B cell (primary cell): ENCODE data around the gene GABRG3. TPM values are rescaled to one million over a fixed set of nuclear protein-coding genes. Genes with fewer than 3 reads are reported as not detected.

Experiments used
- ATAC-seq: fragments of 200-7000 bp; cut with Tn5 transposase; one replicate; pipeline ENCODE4 v1.10.0; 2021; ENCODE audit warnings: low read depth, mild to moderate bottlenecking, moderate number of reproducible peaks, moderate library complexity
- CTCF ChIA-PET: fragments of 350-600 bp; sonication (Branson Sonifier 250); formaldehyde crosslinking; loops from one replicate; lab custom pipeline; 2021; ENCODE audit warnings: antibody characterized with exemption, inconsistent platforms; lab: Charles Lee
- POLR2A ChIA-PET: fragments of 350-600 bp; sonication (Branson Sonifier 250); formaldehyde crosslinking; loops from one replicate; lab custom pipeline; 2021; ENCODE audit warnings: antibody characterized with exemption; lab: Charles Lee
- DNase-seq: peaks from one replicate; pipeline ENCODE4 v3.0.0; 2013
- H2AFZ ChIP-seq: 2 replicates; pipeline ENCODE4 v1.6.1; 2012; ENCODE audit warnings: mild to moderate bottlenecking, low read depth, low read length; ENCODE audit not compliant: insufficient read depth, poor library complexity, severe bottlenecking
- H3K27ac ChIP-seq, 2 donors: 1 replicate in 1 of 2; 2 replicates in 1 of 2; pipeline ENCODE4 v1.5.1; 2012 to 2013; ENCODE audit warnings: low read length in 2 of 2, mild to moderate bottlenecking in 2 of 2, moderate library complexity in 1 of 2
- H3K27me3 ChIP-seq, 4 experiments: fragments of 200-600 bp in 1 of 4; sonication (generic) in 1 of 4; replicated peaks in 1 of 4; 1 replicate in 2 of 4; 2 replicates in 2 of 4; pipeline versions ENCODE4 v1.6.1 to v1.7.0; 2013 to 2016; ENCODE audit warnings: low read length in 3 of 4, mild to moderate bottlenecking in 2 of 4, mixed read lengths in 1 of 4, moderate library complexity in 1 of 4; ENCODE audit not compliant: insufficient read depth in 4 of 4, control insufficient read depth in 3 of 4; ENCODE audit errors: control extremely low read depth in 1 of 4
- H3K36me3 ChIP-seq, 2 experiments: replicated peaks in 1 of 2; 1 replicate in 1 of 2; 2 replicates in 1 of 2; pipeline versions ENCODE4 v1.6.1 to v1.7.1; 2013; ENCODE audit warnings: low read length in 1 of 2; ENCODE audit not compliant: insufficient read depth in 2 of 2, control insufficient read depth in 1 of 2; ENCODE audit errors: control extremely low read depth in 1 of 2, extremely low read depth in 1 of 2
- H3K4me1 ChIP-seq, 2 donors: fragments of 200-600 bp in 1 of 2; sonication (generic) in 1 of 2; 1 replicate in 1 of 2; 2 replicates in 1 of 2; pipeline versions ENCODE4 v1.5.1 to v1.6.1; 2013 to 2017; ENCODE audit warnings: low read length in 2 of 2; ENCODE audit not compliant: control insufficient read depth in 2 of 2, insufficient read depth in 2 of 2
- H3K4me2 ChIP-seq: replicated peaks from 2 replicates; pipeline ENCODE3; 2012; ENCODE audit warnings: mild to moderate bottlenecking, low read depth, low read length; ENCODE audit not compliant: poor library complexity, severe bottlenecking
- H3K4me3 ChIP-seq, 5 experiments: fragments of 200-600 bp in 1 of 5; sonication (generic) in 1 of 5; 1 replicate in 3 of 5; 2 replicates in 2 of 5; pipeline versions ENCODE4 v1.5.1 to v1.7.0; 2011 to 2016; ENCODE audit warnings: low read length in 4 of 5, mild to moderate bottlenecking in 4 of 5, low read depth in 2 of 5, control low read depth in 1 of 5, moderate library complexity in 1 of 5; ENCODE audit not compliant: insufficient read depth in 1 of 5; ENCODE audit errors: control extremely low read depth in 1 of 5, extremely low read depth in 1 of 5
- H3K79me2 ChIP-seq: fragments of 200-600 bp; sonication (generic); one replicate; pipeline ENCODE4 v1.6.0; 2016; ENCODE audit warnings: low read length; ENCODE audit not compliant: control insufficient read depth, insufficient read depth
- H3K9ac ChIP-seq: fragments of 200-600 bp; sonication (generic); 2 replicates; pipeline ENCODE4 v1.6.1; 2017; ENCODE audit warnings: mild to moderate bottlenecking, low read length, moderate library complexity
- H3K9me3 ChIP-seq, 3 donors: one replicate each; pipeline versions ENCODE4 v1.6.1 to v1.7.1; 2013; ENCODE audit warnings: low read length in 2 of 3; ENCODE audit not compliant: control insufficient read depth in 2 of 3, insufficient read depth in 1 of 3; ENCODE audit errors: control extremely low read depth in 1 of 3
- H4K20me1 ChIP-seq: 2 replicates; pipeline ENCODE4 v1.6.0; 2012; ENCODE audit warnings: mild to moderate bottlenecking, low read length; ENCODE audit not compliant: insufficient read depth, control insufficient read depth, poor library complexity, severe bottlenecking
- H3K27ac Mint-ChIP-seq: one replicate; pipeline ENCODE4 v1.8.0; 2021; ENCODE audit warnings: mixed read lengths
- H3K27me3 Mint-ChIP-seq: one replicate; pipeline ENCODE4 v1.8.0; 2021; ENCODE audit warnings: mixed read lengths
- H3K4me1 Mint-ChIP-seq: one replicate; pipeline ENCODE4 v1.8.0; 2021; ENCODE audit warnings: mixed read lengths
- H3K4me3 Mint-ChIP-seq: one replicate; pipeline ENCODE4 v1.8.0; 2021; ENCODE audit warnings: mixed read lengths
- H3K9me3 Mint-ChIP-seq: one replicate; pipeline ENCODE4 v1.8.0; 2022; ENCODE audit warnings: mixed read lengths; ENCODE audit not compliant: insufficient read depth
- CTCF ChIP-seq: fragments of 200-600 bp; IDR thresholded peaks from one replicate; pipeline ENCODE4 v1.8.0; 2022; ENCODE audit warnings: antibody characterized with exemption, mild to moderate bottlenecking
- EZH2 ChIP-seq: IDR thresholded peaks from 2 replicates; pipeline ENCODE4 v1.6.1; 2012; ENCODE audit warnings: borderline replicate concordance, low read depth, mild to moderate bottlenecking, moderate library complexity, low read length; ENCODE audit not compliant: insufficient read depth, poor library complexity, severe bottlenecking
- WGBS: methylation state at CpG from one replicate; pipeline ENCODE4 v1.1.5; 2013; ENCODE audit warnings: missing lambda C conversion rate; ENCODE audit not compliant: insufficient coverage; 5-methylcytosine and 5-hydroxymethylcytosine counted together
- intact Hi-C: fragments of 100-400 bp; cut with micrococcal nuclease; formaldehyde crosslinking; loops from one replicate; pipeline ENCODE4 v1.10.0; 2022
- polyA plus RNA-seq: library from polyadenylated mRNA; depleted of rRNA; stranded (reverse); fragments of >200 nt; gene quantifications from 2 replicates; pipeline ENCODE4 v1.2.3, GENCODE V29; 2012
- total RNA-seq, 2 donors: library from RNA; stranded (reverse); fragments of 120-200 nt in 1 of 2; gene quantifications; 1 replicate in 1 of 2; 2 replicates in 1 of 2; pipeline versions ENCODE4 v1.2.3 to v1.2.4, GENCODE V29; 2013 to 2022

The GABRG3 gene
- total and polyA plus RNA-seq, 2 donors (not counting 1 experiment from before 2014, with no cell fraction given), result not detected

DNA sequence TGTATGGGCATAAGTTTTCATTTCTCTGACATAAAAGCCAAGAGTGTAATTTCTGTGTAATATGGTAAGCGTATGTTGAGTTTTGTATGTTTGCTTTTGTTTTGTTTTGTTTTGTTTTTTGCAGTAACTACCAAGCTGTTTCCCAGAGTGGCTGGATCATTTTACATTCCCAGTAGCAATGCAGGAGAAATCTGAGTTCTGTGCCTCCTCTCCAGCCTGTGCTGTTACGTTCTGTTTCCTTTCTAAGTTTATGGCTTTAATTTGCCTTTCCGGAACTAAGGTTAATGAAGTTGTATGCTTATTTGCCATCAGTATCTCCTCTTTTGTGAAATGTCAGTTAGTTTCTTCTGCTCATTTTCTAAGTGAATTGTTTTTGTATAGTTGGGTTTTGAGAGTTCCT lies 307.8 kb downstream of the GABRG3 start:
- no peak for ATAC-seq

DNA sequence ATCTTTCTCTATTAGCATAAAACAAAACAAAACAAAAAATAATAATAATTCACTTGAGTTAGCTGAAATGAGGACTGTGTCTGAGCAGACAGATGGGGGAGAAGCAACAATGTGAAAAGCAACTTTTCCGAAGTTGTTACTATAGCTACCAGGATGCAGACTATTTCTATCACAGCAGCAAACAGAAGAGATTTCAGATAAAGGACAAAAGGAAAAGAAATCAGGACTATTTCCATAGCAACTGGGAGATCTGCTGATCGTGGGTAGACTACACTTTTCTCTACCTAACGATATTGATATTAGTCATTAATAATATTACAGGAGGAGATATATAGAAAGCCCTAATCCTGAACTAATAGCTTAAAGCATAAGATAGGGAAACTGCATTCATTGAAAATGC lies 321.7 kb downstream of the GABRG3 start:
- Histone ChIP-seq H3K79me2 (no peaks in the 10 kb centered on the region), H3K27ac (no peak overlapping the region), H4K20me1 (no peaks in the 10 kb centered on the region), H3K4me2 (no peak overlapping the region), H3K4me3 (no peak overlapping the region), H3K36me3 (no peaks in the 10 kb centered on the region), H2AFZ (no peak overlapping the region), H3K27me3 (no peaks in the 10 kb centered on the region), H3K9me3 (no peaks in the 10 kb centered on the region), H3K4me1 (no peaks in the 10 kb centered on the region), H3K9ac (no peak overlapping the region)
- ChIA-PET CTCF (no interaction called here), POLR2A (no interaction called here)
- no peak overlapping the region for H3K27ac Mint-ChIP-seq
- WGBS, result no CpG with 5 or more reads among the region's 3 CpGs
- intact Hi-C loops, result no loop called here
- H3K4me1 Mint-ChIP-seq, result no peaks in the 10 kb centered on the region
- no peak overlapping the region for H3K4me3 Mint-ChIP-seq
- H3K27me3 Mint-ChIP-seq, result no peaks in the 10 kb centered on the region
- TF ChIP-seq CTCF (no peak), EZH2 (no peak)
- DNase-seq, result no peak
- ATAC-seq, result no peak
- peaks cover 2% of the 10 kb centered on the region for H3K9me3 Mint-ChIP-seq

More for the DNA sequence above, 307.8 kb downstream of the GABRG3 start:
- 62% methylated on average over 2 of the region's 3 CpGs for WGBS
- Histone ChIP-seq H2AFZ (no peak overlapping the region), H4K20me1 (no peaks in the 10 kb centered on the region), H3K27ac (no peak overlapping the region), H3K4me1 (no peaks in the 10 kb centered on the region), H3K9ac (no peak overlapping the region), H3K27me3 (no peaks in the 10 kb centered on the region), H3K9me3 (peaks cover 0 to 2% (median 0%) of the 10 kb centered on the region in 3 donors), H3K79me2 (no peaks in the 10 kb centered on the region), H3K4me3 (no peak overlapping the region), H3K4me2 (no peak overlapping the region), H3K36me3 (no peaks in the 10 kb centered on the region)
- CTCF ChIA-PET, result no interaction called here
- Mint-ChIP-seq H3K27me3 (no peaks in the 10 kb centered on the region), H3K27ac (no peak overlapping the region), H3K9me3 (peaks cover 6% of the 10 kb centered on the region), H3K4me3 (no peak overlapping the region), H3K4me1 (no peaks in the 10 kb centered on the region)
- TF ChIP-seq CTCF (no peak), EZH2 (no peak)
- intact Hi-C loops, result no loop called here
- no peak for DNase-seq
- POLR2A ChIA-PET, result no interaction called here
